ENCODE data around the gene TMEM31. TPM values are rescaled to one million over a fixed set of nuclear protein-coding genes. Genes with fewer than 3 reads are reported as not detected.

The TMEM31 gene
- total and polyA plus RNA-seq, 9 of the 15 experiments (the other 6 are each of a cell fraction or from before 2014, with no cell fraction given) = 0.18 TPM; not detected in 8

DNA sequence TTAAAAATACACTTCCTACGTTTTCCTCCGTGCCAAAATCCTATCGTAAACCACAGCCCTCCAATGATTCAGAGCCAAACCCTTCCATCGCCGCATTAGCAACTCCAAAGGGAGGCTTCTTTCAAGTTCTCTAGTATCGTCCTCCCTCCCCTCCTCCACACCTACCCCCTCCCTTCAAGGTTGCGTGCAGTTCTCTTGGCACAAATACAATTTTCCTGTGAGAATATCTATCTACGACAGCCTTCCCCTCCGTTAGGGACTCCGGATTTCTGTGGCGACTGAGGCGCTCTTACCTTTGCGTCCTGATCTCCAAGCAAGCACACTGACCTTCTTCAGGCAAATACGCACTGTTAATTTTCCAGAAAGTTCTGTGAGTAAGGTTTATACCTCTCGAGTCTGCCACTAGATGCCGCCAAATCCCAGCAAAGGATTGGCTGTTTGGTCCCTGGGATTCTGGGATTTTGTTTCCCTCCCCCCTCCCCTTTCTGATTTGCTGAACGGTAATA lies 23.0 kb upstream of the TMEM31 start (continued):
- TF ChIP-seq, protein P1, sequence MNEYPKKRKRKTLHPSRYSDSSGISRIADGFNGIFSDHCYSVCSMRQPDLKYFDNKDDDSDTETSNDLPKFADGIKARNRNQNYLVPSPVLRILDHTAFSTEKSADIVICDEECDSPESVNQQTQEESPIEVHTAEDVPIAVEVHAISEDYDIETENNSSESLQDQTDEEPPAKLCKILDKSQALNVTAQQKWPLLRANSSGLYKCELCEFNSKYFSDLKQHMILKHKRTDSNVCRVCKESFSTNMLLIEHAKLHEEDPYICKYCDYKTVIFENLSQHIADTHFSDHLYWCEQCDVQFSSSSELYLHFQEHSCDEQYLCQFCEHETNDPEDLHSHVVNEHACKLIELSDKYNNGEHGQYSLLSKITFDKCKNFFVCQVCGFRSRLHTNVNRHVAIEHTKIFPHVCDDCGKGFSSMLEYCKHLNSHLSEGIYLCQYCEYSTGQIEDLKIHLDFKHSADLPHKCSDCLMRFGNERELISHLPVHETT (CRISPR knock-in tag; conservative IDR thresholded peaks at IDR 0.05 in 1 of 2, IDR thresholded peaks at IDR 0.05 in 1 of 2) = no peak
- TF ChIP-seq MEIS2 (IDR thresholded peaks at IDR 0.05; ENCODE audit: partially characterized antibody) (no peak), FUS (optimal IDR thresholded peaks at IDR 0.05; ENCODE audit: low read depth, low read length) (no peak), ZEB2 (IDR thresholded peaks at IDR 0.05) (peak; percentile 61; the same call in 1 of the 2 replicates), RAD21 (CRISPR knock-in tag; conservative IDR thresholded peaks at IDR 0.05 in 1 of 2, IDR thresholded peaks at IDR 0.05 in 1 of 2) (peak in 1 of 2 experiments; percentile 48; a peak in 3 of 4 replicates), SUPT5H (IDR thresholded peaks at IDR 0.05) (peak; percentile 2; the same call in 1 of the 2 replicates), ZNF354B (CRISPR knock-in tag; IDR thresholded peaks at IDR 0.05) (no peak), ARID1B (IDR thresholded peaks at IDR 0.05) (no peak), ZBTB8A (IDR thresholded peaks at IDR 0.05; ENCODE audit: partially characterized antibody) (no peak)
- TF ChIP-seq, protein P2, sequence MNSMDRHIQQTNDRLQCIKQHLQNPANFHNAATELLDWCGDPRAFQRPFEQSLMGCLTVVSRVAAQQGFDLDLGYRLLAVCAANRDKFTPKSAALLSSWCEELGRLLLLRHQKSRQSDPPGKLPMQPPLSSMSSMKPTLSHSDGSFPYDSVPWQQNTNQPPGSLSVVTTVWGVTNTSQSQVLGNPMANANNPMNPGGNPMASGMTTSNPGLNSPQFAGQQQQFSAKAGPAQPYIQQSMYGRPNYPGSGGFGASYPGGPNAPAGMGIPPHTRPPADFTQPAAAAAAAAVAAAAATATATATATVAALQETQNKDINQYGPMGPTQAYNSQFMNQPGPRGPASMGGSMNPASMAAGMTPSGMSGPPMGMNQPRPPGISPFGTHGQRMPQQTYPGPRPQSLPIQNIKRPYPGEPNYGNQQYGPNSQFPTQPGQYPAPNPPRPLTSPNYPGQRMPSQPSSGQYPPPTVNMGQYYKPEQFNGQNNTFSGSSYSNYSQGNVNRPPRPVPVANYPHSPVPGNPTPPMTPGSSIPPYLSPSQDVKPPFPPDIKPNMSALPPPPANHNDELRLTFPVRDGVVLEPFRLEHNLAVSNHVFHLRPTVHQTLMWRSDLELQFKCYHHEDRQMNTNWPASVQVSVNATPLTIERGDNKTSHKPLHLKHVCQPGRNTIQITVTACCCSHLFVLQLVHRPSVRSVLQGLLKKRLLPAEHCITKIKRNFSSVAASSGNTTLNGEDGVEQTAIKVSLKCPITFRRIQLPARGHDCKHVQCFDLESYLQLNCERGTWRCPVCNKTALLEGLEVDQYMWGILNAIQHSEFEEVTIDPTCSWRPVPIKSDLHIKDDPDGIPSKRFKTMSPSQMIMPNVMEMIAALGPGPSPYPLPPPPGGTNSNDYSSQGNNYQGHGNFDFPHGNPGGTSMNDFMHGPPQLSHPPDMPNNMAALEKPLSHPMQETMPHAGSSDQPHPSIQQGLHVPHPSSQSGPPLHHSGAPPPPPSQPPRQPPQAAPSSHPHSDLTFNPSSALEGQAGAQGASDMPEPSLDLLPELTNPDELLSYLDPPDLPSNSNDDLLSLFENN (IDR thresholded peaks at IDR 0.05; ENCODE audit: low read depth in 2 of 2, low read length in 2 of 2) = no peak
- TF ChIP-seq, protein P3, sequence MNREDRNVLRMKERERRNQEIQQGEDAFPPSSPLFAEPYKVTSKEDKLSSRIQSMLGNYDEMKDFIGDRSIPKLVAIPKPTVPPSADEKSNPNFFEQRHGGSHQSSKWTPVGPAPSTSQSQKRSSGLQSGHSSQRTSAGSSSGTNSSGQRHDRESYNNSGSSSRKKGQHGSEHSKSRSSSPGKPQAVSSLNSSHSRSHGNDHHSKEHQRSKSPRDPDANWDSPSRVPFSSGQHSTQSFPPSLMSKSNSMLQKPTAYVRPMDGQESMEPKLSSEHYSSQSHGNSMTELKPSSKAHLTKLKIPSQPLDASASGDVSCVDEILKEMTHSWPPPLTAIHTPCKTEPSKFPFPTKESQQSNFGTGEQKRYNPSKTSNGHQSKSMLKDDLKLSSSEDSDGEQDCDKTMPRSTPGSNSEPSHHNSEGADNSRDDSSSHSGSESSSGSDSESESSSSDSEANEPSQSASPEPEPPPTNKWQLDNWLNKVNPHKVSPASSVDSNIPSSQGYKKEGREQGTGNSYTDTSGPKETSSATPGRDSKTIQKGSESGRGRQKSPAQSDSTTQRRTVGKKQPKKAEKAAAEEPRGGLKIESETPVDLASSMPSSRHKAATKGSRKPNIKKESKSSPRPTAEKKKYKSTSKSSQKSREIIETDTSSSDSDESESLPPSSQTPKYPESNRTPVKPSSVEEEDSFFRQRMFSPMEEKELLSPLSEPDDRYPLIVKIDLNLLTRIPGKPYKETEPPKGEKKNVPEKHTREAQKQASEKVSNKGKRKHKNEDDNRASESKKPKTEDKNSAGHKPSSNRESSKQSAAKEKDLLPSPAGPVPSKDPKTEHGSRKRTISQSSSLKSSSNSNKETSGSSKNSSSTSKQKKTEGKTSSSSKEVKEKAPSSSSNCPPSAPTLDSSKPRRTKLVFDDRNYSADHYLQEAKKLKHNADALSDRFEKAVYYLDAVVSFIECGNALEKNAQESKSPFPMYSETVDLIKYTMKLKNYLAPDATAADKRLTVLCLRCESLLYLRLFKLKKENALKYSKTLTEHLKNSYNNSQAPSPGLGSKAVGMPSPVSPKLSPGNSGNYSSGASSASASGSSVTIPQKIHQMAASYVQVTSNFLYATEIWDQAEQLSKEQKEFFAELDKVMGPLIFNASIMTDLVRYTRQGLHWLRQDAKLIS (CRISPR knock-in tag; IDR thresholded peaks at IDR 0.05) = no peak
- TF ChIP-seq, protein P4, sequence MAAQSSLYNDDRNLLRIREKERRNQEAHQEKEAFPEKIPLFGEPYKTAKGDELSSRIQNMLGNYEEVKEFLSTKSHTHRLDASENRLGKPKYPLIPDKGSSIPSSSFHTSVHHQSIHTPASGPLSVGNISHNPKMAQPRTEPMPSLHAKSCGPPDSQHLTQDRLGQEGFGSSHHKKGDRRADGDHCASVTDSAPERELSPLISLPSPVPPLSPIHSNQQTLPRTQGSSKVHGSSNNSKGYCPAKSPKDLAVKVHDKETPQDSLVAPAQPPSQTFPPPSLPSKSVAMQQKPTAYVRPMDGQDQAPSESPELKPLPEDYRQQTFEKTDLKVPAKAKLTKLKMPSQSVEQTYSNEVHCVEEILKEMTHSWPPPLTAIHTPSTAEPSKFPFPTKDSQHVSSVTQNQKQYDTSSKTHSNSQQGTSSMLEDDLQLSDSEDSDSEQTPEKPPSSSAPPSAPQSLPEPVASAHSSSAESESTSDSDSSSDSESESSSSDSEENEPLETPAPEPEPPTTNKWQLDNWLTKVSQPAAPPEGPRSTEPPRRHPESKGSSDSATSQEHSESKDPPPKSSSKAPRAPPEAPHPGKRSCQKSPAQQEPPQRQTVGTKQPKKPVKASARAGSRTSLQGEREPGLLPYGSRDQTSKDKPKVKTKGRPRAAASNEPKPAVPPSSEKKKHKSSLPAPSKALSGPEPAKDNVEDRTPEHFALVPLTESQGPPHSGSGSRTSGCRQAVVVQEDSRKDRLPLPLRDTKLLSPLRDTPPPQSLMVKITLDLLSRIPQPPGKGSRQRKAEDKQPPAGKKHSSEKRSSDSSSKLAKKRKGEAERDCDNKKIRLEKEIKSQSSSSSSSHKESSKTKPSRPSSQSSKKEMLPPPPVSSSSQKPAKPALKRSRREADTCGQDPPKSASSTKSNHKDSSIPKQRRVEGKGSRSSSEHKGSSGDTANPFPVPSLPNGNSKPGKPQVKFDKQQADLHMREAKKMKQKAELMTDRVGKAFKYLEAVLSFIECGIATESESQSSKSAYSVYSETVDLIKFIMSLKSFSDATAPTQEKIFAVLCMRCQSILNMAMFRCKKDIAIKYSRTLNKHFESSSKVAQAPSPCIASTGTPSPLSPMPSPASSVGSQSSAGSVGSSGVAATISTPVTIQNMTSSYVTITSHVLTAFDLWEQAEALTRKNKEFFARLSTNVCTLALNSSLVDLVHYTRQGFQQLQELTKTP (IDR thresholded peaks at IDR 0.05; ENCODE audit: low read depth in 1 of 2, partially characterized antibody in 2 of 2) = peak in 1 of 2 experiments; percentile 40

Data from K562 (cell line).